Measurements from ENCODE around the gene SNHG17.

SNHG17 gene

GRCh38 chr20:38454556-38455473 is 19.7 kb upstream of the SNHG17 start:
- TF ChIP-seq, protein P1, sequence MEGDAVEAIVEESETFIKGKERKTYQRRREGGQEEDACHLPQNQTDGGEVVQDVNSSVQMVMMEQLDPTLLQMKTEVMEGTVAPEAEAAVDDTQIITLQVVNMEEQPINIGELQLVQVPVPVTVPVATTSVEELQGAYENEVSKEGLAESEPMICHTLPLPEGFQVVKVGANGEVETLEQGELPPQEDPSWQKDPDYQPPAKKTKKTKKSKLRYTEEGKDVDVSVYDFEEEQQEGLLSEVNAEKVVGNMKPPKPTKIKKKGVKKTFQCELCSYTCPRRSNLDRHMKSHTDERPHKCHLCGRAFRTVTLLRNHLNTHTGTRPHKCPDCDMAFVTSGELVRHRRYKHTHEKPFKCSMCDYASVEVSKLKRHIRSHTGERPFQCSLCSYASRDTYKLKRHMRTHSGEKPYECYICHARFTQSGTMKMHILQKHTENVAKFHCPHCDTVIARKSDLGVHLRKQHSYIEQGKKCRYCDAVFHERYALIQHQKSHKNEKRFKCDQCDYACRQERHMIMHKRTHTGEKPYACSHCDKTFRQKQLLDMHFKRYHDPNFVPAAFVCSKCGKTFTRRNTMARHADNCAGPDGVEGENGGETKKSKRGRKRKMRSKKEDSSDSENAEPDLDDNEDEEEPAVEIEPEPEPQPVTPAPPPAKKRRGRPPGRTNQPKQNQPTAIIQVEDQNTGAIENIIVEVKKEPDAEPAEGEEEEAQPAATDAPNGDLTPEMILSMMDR (IDR thresholded peaks at IDR 0.05; ENCODE audit: low read length, missing control alignments): no peak
- no peak overlapping the region for H3K4me3 ChIP-seq (replicated peaks; ENCODE audit: low read depth, low read length)
- no peak for DNase-seq (ENCODE audit: low read depth)

- TF ChIP-seq, protein P1 (IDR thresholded peaks at IDR 0.05; ENCODE audit: low read length, missing control alignments): no peak
- no peak overlapping the region for H3K4me3 ChIP-seq (replicated peaks; ENCODE audit: low read depth, low read length)
- no peak for DNase-seq (ENCODE audit: low read depth)
These were observed 18.8 kb upstream of the SNHG17 start for GRCh38 chr20:38453941-38454340.

GRCh38 chr20:38452880-38453624 is 17.9 kb upstream of the SNHG17 start:
- peak; percentile 76 for DNase-seq (ENCODE audit: low read depth)
- TF ChIP-seq, protein P1 (IDR thresholded peaks at IDR 0.05; ENCODE audit: low read length, missing control alignments): no peak
- no peak overlapping the region for H3K4me3 ChIP-seq (replicated peaks; ENCODE audit: low read depth, low read length)

DNA sequence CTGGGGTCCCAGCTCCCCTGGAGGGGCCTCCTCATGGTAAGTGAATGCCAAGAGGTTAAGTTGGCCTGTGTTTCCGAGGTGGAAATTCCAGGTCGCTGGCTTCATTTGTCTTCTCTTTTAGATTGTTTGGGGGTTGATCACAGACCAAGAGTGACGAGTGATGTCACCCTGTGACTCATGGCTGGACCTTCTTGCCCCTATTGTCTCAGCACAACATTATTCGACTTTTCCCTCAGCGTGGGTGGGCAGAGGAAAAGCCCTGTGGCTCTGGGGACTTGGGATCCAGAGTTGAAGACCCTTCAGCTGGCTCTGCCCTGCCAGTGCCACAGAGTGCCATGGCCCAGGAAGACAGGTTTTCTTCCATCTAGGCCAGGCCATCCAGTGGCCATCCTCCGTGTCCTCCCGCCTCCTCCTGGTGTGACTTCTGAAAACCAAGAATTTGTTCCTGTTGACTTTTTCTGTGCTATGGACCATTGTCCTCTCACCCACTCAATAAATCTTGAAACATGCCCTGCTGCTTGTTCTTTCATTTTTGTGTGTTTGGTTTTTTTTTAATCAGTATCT is 15.4 kb upstream of the SNHG17 start:
- no peak overlapping the region for H3K4me3 ChIP-seq (replicated peaks; ENCODE audit: low read depth, low read length)
- peak; percentile 75 for DNase-seq (ENCODE audit: low read depth)
- TF ChIP-seq, protein P1 (IDR thresholded peaks at IDR 0.05; ENCODE audit: low read length, missing control alignments): no peak

- TF ChIP-seq, protein P1 (IDR thresholded peaks at IDR 0.05; ENCODE audit: low read length, missing control alignments): no peak
- no peak for DNase-seq (ENCODE audit: low read depth)
- H3K4me3 ChIP-seq (replicated peaks; ENCODE audit: low read depth, low read length): no peak overlapping the region
These were observed 13.9 kb upstream of the SNHG17 start for GRCh38 chr20:38449046-38449445.

GRCh38 chr20:38447931-38448675 is 13.0 kb upstream of the SNHG17 start:
- no peak overlapping the region for H3K4me3 ChIP-seq (replicated peaks; ENCODE audit: low read depth, low read length)
- TF ChIP-seq, protein P1 (IDR thresholded peaks at IDR 0.05; ENCODE audit: low read length, missing control alignments): no peak
- no peak for DNase-seq (ENCODE audit: low read depth)
